Ascending aorta (tissue), 2 donors: Measurements from ENCODE around the gene UGCG. TPM values are rescaled to one million over a fixed set of nuclear protein-coding genes. Genes with fewer than 3 reads are reported as not detected.
A peak's percentile ranks its signal among the peaks of the same experiment; 100 is the strongest.

Source experiments
- DNase-seq, 2 donors: peaks; one replicate each; pipeline ENCODE4 v3.0.0-alpha.2; 2019; ENCODE audit warnings: low spot score in 2 of 2
- H3K27ac ChIP-seq, 2 donors: fragments of 200-600 bp; sonication (generic); one replicate each; pipeline ENCODE4 v1.5.1; 2016 to 2017; ENCODE audit warnings: mild to moderate bottlenecking in 1 of 2
- H3K27me3 ChIP-seq: fragments of 200-600 bp; sonication (generic); one replicate; pipeline ENCODE4 v1.5.1; 2017
- H3K36me3 ChIP-seq, 2 donors: fragments of 200-600 bp; sonication (generic); one replicate each; pipeline ENCODE4 v1.5.1; 2016
- H3K4me1 ChIP-seq, 2 donors: fragments of 200-600 bp; sonication (generic); one replicate each; pipeline ENCODE4 v1.5.1; 2016 to 2017; ENCODE audit warnings: mild to moderate bottlenecking in 1 of 2
- H3K4me3 ChIP-seq, 2 donors: fragments of 200-600 bp; sonication (generic); one replicate each; pipeline ENCODE4 v1.5.1; 2016 to 2017; ENCODE audit warnings: mild to moderate bottlenecking in 1 of 2
- H3K9me3 ChIP-seq, 2 donors: fragments of 200-600 bp; sonication (generic); one replicate each; pipeline ENCODE4 v1.5.1; 2016
- intact Hi-C: fragments of 100-400 bp; cut with DNase I; formaldehyde crosslinking; loops from one replicate; pipeline ENCODE4 v1.15.1; 2023
- total RNA-seq: library from RNA; depleted of rRNA; stranded (reverse); fragments of >200 nt; gene quantifications from one replicate; pipeline ENCODE4 v1.1.0, GENCODE V29; 2016
- TF ChIP-seq, protein P1 (sequence below), 3 experiments: fragments of 200-600 bp in 2 of 3; fragments of 450-650 bp in 1 of 3; sonication (generic) in 2 of 3; IDR thresholded peaks; one replicate each; pipeline ENCODE4 v1.5.1; 2016 to 2019; ENCODE audit warnings: antibody characterized with exemption in 3 of 3, mild to moderate bottlenecking in 1 of 3, moderate library complexity in 1 of 3

UGCG gene
- total RNA-seq, 1 donor from 2014 or later: 5.7 TPM

DNA sequence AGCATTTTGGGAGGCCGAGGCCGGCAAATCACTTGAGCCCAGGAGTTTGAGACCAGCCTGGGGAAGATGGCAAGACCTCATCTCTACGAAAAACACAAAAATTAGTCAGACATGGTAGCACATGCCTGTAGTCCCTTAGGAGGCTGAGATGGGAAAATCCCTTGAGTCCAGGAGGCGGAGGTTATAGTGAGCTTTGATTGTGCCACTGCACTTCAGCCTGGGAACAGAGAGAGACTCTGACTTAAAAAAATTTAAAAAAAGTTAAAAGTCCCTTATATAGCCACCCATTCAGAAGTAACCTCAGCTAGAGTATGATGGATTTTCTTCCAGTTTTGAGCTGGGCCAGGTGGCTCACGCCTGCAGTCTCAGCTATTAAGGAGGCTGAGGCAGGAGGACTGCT, 72.4 kb downstream of the UGCG start:
- Histone ChIP-seq H3K27ac (no peak overlapping the region), H3K36me3 (no peaks in the 10 kb centered on the region), H3K4me1 (no peaks in the 10 kb centered on the region), H3K4me3 (no peak overlapping the region), H3K9me3 (no peaks in the 10 kb centered on the region), H3K27me3 (no peaks in the 10 kb centered on the region)
- TF ChIP-seq, protein P1, sequence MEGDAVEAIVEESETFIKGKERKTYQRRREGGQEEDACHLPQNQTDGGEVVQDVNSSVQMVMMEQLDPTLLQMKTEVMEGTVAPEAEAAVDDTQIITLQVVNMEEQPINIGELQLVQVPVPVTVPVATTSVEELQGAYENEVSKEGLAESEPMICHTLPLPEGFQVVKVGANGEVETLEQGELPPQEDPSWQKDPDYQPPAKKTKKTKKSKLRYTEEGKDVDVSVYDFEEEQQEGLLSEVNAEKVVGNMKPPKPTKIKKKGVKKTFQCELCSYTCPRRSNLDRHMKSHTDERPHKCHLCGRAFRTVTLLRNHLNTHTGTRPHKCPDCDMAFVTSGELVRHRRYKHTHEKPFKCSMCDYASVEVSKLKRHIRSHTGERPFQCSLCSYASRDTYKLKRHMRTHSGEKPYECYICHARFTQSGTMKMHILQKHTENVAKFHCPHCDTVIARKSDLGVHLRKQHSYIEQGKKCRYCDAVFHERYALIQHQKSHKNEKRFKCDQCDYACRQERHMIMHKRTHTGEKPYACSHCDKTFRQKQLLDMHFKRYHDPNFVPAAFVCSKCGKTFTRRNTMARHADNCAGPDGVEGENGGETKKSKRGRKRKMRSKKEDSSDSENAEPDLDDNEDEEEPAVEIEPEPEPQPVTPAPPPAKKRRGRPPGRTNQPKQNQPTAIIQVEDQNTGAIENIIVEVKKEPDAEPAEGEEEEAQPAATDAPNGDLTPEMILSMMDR (IDR thresholded peaks at IDR 0.05): no peak
- intact Hi-C loops: no loop called here
- no peak for DNase-seq

DNA sequence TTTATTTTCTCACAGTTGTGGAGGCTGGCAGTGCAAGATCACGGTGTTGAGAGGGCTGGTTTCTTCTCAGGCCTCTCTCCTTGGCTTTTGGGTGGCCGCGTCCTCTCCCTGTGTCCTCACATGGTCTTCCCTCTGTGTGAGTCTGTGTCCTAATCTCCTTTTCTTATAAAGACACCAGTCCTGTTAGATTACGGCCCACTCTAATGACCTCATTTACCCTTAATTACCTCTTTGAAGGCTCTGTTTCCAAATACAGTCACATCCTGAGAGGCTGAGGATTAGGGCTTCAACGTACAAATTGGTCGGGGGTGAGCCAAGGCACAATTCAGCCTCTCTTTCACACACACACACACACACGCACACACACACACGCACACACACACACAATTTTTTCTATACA, 73.0 kb downstream of the UGCG start:
- Histone ChIP-seq H3K27ac (no peak overlapping the region), H3K9me3 (no peaks in the 10 kb centered on the region), H3K36me3 (no peaks in the 10 kb centered on the region), H3K4me1 (no peaks in the 10 kb centered on the region), H3K27me3 (no peaks in the 10 kb centered on the region), H3K4me3 (no peak overlapping the region)
- DNase-seq: no peak
- intact Hi-C loops: no loop called here
- TF ChIP-seq, protein P1 (IDR thresholded peaks at IDR 0.05): no peak

DNA sequence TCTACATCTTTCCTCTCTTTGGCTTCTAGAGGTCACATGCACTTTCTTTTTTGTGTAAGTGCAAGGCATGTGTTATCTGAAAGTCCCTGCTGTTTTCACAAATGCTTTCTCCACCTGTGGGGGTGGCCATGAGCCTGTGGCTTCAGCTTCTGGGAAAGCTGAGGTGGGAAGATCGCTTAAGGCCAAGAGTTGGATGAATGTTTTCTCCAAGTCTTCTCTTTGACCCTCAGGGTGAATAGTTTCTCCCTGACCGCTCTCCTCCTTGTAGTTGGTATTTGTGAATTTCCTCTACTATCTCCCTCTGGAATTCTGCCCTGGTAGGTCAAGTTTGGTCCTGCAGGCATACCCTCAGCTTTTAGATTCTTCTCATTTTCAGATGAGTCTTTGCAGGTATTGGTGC, 74.2 kb downstream of the UGCG start:
- DNase-seq: no peak

DNA sequence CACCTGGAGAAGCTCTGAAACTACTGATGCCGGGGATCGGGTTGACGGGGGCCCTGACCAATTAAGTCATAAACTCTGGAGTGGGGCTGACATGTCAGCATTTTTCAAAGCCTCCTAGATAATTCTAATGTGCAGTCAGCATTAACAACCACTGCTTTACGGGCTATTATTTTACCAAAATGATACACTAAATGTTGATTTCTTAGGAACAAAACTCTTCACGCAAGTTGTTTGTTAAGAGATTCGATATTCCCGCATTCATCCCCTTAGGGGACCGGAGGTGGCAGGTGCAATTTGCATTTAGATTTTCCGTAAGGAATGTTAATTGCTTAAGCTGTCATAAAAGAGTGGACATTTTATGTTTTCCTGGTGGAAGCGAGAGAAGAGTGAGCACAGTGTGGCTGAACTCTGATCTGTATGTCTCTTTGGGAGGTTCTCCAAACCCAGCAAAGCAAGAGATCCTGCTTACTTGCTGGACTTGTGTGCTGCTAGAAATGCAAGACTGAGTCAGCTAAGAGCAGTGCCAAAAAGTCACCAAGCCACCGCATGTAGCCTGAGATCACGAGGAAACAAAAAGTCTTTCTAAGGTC, 77.6 kb downstream of the UGCG start:
- peak in 1 of 2 donors; percentile 8 for DNase-seq
- Histone ChIP-seq H3K4me3 (no peak overlapping the region), H3K9me3 (no peaks in the 10 kb centered on the region), H3K27ac (no peak overlapping the region), H3K36me3 (no peaks in the 10 kb centered on the region), H3K27me3 (no peaks in the 10 kb centered on the region), H3K4me1 (no peaks in the 10 kb centered on the region)
- intact Hi-C loops: no loop called here
- TF ChIP-seq, protein P1 (IDR thresholded peaks at IDR 0.05): no peak

More for the DNA sequence above, 74.2 kb downstream of the UGCG start:
- H3K4me1 ChIP-seq: no peaks in the 10 kb centered on the region
- no peak overlapping the region for H3K4me3 ChIP-seq
- no peaks in the 10 kb centered on the region for H3K9me3 ChIP-seq
- TF ChIP-seq, protein P1 (IDR thresholded peaks at IDR 0.05): no peak
- no peak overlapping the region for H3K27ac ChIP-seq
- intact Hi-C loops: no loop called here
- no peaks in the 10 kb centered on the region for H3K36me3 ChIP-seq
- no peaks in the 10 kb centered on the region for H3K27me3 ChIP-seq

- DNase-seq: peak in 1 of 2 donors; percentile 57
- intact Hi-C loops: no loop called here
These were observed 79.1 kb downstream of the UGCG start for GRCh38 chr9:111975709-111976108.

More at GRCh38 chr9:111975709-111976108, 79.1 kb downstream of the UGCG start:
- TF ChIP-seq, protein P1 (IDR thresholded peaks at IDR 0.05): no peak
- Histone ChIP-seq H3K4me3 (no peak overlapping the region), H3K36me3 (no peaks in the 10 kb centered on the region), H3K27me3 (no peaks in the 10 kb centered on the region), H3K4me1 (no peaks in the 10 kb centered on the region), H3K27ac (no peak overlapping the region), H3K9me3 (no peaks in the 10 kb centered on the region)
